ENCODE data around the gene ATP2A3.

DNA sequence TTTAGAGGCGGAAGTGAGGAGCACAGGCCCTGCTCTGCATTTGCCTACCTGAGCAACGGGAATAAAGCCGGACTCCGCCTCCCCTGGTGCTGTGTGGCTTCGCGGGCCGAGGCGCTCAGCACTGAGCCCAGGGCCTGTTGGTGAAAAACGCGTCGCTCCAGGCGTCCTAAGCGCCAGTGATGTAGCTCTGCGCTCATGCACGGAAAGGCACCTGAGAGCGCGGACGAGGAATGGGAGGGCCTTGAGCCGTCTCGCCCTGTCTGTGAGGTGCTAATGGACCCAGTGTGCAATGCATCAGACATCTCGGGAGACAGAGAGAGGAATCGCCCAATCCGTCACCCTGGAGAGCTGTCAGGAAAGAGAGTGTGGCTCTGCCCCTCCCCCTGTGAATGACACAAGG, 17.2 kb upstream of the ATP2A3 start:
- TF ChIP-seq ZFP30 (CRISPR knock-in tag; IDR thresholded peaks at IDR 0.05), result no peak
- no peak for TF ChIP-seq ZC3H10 (CRISPR knock-in tag; IDR thresholded peaks at IDR 0.05)
- TF ChIP-seq ISL1 (CRISPR knock-in tag; IDR thresholded peaks at IDR 0.05), result no peak
- no peak for TF ChIP-seq RARB (CRISPR knock-in tag; IDR thresholded peaks at IDR 0.05)
- TF ChIP-seq, protein P1, sequence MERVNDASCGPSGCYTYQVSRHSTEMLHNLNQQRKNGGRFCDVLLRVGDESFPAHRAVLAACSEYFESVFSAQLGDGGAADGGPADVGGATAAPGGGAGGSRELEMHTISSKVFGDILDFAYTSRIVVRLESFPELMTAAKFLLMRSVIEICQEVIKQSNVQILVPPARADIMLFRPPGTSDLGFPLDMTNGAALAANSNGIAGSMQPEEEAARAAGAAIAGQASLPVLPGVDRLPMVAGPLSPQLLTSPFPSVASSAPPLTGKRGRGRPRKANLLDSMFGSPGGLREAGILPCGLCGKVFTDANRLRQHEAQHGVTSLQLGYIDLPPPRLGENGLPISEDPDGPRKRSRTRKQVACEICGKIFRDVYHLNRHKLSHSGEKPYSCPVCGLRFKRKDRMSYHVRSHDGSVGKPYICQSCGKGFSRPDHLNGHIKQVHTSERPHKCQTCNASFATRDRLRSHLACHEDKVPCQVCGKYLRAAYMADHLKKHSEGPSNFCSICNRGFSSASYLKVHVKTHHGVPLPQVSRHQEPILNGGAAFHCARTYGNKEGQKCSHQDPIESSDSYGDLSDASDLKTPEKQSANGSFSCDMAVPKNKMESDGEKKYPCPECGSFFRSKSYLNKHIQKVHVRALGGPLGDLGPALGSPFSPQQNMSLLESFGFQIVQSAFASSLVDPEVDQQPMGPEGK (CRISPR knock-in tag; IDR thresholded peaks at IDR 0.05; ENCODE audit: borderline replicate concordance), result no peak
- no peak for TF ChIP-seq PPARA (CRISPR knock-in tag; IDR thresholded peaks at IDR 0.05; ENCODE audit: borderline replicate concordance)

All from SK-N-SH treated with all-trans-retinoic acid at 6 μM for 48 hours (cell line).